ENCODE data around the gene EVI2A. TPM values are rescaled to one million over a fixed set of nuclear protein-coding genes. Genes with fewer than 3 reads are reported as not detected.
A peak's percentile ranks its signal among the peaks of the same experiment; 100 is the strongest.
"Not testable (repeated sequence)": the region's sequence is repeated elsewhere in the genome, so short reads cannot be mapped to it uniquely, and the experiment has no call there.

Gene EVI2A
- total and polyA plus RNA-seq, 5 experiments from 2014 or later, result 44.3 to 119 (median 57.0) TPM

DNA sequence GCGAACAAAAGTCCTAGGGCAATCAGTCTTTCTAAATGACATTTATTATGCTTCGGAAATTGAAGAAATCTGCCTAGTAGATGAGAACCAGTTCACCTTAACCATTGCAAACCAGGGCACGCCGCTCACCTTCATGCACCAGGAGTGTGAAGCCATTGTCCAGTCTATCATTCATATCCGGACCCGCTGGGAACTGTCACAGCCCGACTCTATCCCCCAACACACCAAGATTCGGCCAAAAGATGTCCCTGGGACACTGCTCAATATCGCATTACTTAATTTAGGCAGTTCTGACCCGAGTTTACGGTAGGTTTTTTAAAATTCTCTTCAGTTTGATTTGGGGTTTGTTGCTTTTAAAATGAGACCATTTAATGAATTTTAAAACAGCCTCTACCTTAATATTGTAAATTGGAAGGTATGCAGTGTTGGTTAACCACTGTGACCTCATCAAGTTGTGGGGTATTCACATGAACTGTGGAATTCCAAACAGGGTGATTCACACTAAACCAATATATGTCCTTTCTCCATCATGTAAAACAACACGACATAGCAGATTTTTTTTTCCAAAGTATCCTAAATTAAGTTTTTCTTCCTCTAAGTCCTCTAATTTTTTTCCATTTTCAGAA, 6.2 kb upstream of the EVI2A start:
- Mint-ChIP-seq H3K27ac (peak overlapping the region in 1 of 10 donors; percentile 38), H3K4me1 (peaks cover 4 to 15% (median 8%) of the 10 kb centered on the region in 4 donors), H3K36me3 (peaks cover 6 to 38% (median 13%) of the 10 kb centered on the region in 3 donors), H3K4me3 (no peak overlapping the region), H3K27me3 (no peaks in the 10 kb centered on the region), H3K9me3 (no peaks in the 10 kb centered on the region)
- POLR2A ChIA-PET, result no interaction called here
- DNase-seq (no peak), ATAC-seq (no peak)

DNA sequence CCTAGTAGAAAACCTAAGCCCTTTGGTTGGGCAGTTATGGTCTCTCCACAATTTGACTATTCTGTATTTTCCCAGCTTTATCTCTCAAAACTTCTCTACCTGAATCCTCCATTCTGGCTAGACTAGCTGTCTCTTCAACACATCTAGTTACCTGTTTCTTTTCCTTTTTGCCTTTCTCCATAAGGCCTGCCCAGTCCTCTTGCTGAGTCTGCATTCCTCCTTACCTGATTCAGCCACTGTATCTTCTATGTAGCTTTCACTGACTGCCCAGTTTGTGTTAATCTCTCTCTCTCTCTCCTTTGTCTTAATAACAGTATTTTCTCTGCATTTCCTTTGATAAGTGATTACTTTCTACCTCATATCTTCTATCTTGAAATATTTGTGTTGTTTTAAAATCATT, 2.1 kb upstream of the EVI2A start:
- POLR2A ChIA-PET, result interaction anchor here (0.7 kb wide), 1 partner anchor 9 kb away, joined by 4 read pairs; the partner anchor contains the start of gene EVI2B
- no peak for ATAC-seq
- H3K36me3 Mint-ChIP-seq, result peaks cover 6 to 27% (median 10%) of the 10 kb centered on the region in 3 donors

DNA sequence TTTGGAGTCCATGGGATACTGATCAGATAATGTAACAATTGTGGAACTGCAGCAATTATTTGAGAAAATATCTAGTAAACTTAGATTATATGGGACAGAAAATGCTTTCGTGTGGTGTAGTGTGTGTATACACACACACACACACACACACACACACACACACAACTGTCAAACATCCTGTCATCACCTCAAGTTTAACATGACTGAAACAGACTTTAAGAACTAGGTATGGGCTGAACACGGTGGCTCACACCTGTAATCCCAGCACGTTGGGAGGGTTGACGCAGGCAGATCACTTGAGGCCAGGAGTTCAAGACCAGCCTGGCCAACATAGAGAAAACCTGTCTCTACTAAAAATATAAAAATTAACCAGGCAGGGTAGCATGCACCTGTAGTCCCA, 544 bp upstream of the EVI2A start:
- DNase-seq (peak in 3 of 10 donors; percentile 30 to 65 (median 38)), ATAC-seq (peak; percentile 4 to 44)
- H3K36me3 Mint-ChIP-seq, result peaks cover 4 to 25% (median 6%) of the 10 kb centered on the region in 3 donors
- peaks cover 15 to 35% (median 26%) of the 10 kb centered on the region in 4 donors for H3K4me1 Mint-ChIP-seq
- peak overlapping the region; percentile 82 to 98 (median 95) for H3K27ac Mint-ChIP-seq
- POLR2A ChIA-PET, result interaction anchor here (0.6 to 5.2 kb wide), 5 partner anchors 10 to 1166 kb away, joined by 3 to 90 read pairs (median 5); partner anchors contain the start of gene EVI2B
- H3K27me3 Mint-ChIP-seq, result no peaks in the 10 kb centered on the region
- no peaks in the 10 kb centered on the region for H3K9me3 Mint-ChIP-seq
- H3K4me3 Mint-ChIP-seq, result peak overlapping the region; percentile 76 to 96 (median 89)

More for the DNA sequence above, 2.1 kb upstream of the EVI2A start:
- Mint-ChIP-seq H3K9me3 (no peaks in the 10 kb centered on the region), H3K27ac (peak overlapping the region; percentile 22 to 92 (median 80)), H3K27me3 (no peaks in the 10 kb centered on the region), H3K4me1 (peaks cover 9 to 27% (median 22%) of the 10 kb centered on the region in 4 donors), H3K4me3 (peak overlapping the region in 3 of 10 donors; percentile 12 to 48 (median 30))
- no peak for DNase-seq

DNA sequence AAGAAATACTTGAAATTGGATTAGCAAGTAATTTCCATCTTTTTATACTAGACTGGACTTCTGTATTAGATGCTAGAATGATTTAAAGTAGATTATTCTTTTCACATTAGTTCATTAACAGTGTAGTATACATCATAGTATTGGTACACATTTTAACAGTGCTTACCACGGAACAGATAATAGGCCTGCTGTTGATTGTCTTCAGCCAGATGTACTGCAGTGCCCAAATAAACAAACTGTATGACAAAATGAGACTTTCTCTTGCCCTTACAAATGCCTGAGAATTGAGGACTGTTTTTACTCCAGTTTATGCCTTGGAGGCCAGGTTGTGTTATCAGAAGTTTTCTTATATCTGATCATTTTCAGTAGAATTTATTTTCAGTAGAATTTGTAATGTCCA, 631 bp downstream of the EVI2A start:
- POLR2A ChIA-PET, result interaction anchor here (0.9 to 5.2 kb wide), 2 partner anchors 9 to 168 kb away, joined by 3 to 90 read pairs; partner anchors contain the start of gene EVI2B
- no peaks in the 10 kb centered on the region for H3K27me3 Mint-ChIP-seq
- DNase-seq, result no peak
- H3K9me3 Mint-ChIP-seq, result no peaks in the 10 kb centered on the region
- no peak for ATAC-seq
- H3K4me1 Mint-ChIP-seq, result peaks cover 17 to 46% (median 31%) of the 10 kb centered on the region in 4 donors
- H3K36me3 Mint-ChIP-seq, result peaks cover 4 to 15% (median 6%) of the 10 kb centered on the region in 3 donors
- peak overlapping the region; percentile 82 to 98 (median 95) for H3K27ac Mint-ChIP-seq
- H3K4me3 Mint-ChIP-seq, result peak overlapping the region; percentile 76 to 96 (median 89)

DNA sequence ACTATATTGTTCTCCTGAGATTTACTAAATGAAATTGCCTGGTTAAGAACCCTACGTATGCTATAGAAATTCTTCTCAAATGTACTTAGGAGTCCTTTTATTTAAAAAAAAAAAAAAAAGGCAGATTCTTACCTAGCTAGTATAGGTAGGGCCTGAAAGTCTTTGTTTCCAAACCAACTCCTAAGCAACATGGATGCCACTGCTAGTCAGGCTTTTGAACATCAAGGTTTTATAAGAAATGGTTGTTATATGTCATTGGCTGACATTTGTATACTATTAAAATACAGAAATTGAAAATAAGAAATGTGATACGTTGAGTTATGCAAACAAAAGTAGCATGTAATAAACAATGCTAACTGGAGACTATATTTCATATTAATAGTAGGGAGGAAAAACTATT, 1.2 kb downstream of the EVI2A start:
- Mint-ChIP-seq H3K4me3 (peak overlapping the region; percentile 76 to 96 (median 89)), H3K9me3 (no peaks in the 10 kb centered on the region), H3K27me3 (no peaks in the 10 kb centered on the region), H3K4me1 (peaks cover 17 to 51% (median 35%) of the 10 kb centered on the region in 4 donors), H3K36me3 (peaks cover 4 to 14% (median 6%) of the 10 kb centered on the region in 3 donors), H3K27ac (peak overlapping the region in 9 of 10 donors; percentile 82 to 98 (median 94))
- peak in 2 of 10 donors; percentile 16 to 19 for DNase-seq
- ATAC-seq, result no peak
- POLR2A ChIA-PET, result interaction anchor here (0.7 to 5.2 kb wide), 3 partner anchors 9 to 175 kb away, joined by 3 to 90 read pairs (median 4); partner anchors contain the start of gene EVI2B

DNA sequence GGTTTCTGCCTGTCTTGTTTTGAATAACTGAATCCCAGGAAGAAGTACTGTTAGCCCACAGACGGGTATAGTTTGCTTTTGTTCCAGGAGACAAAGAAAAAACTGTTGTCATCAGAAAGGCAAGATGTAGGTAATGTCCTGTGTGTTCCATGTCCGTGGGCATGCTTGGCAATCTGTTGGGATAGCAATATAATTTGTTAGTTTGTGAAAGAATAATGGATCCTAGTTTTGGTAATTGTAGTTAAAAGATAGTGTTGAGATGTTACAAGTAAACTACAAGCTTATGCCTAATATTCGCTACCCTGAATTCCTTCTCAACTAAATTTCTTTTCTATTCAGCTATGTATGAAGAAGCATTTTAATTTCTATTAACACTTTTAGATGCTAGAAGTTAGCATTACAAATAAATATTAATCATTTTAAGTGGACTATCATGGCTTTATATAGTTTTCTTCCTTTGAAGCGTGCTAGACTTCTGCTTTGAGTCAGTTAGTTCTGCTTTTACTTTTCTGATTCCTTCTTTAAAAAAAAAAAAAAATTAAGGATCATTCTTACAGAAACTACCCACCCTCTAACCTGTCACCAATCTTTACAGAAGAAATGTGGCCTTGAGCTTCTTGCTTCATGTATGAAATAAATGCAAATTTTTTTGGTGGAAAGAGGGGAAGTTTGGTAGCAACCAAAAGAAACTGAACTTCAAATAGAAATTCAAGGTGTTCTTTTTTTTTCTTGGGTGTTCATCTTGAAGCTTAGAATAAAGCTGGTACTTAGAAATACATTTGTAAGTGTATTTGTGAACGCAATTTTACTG, 2.4 kb downstream of the EVI2A start:
- POLR2A ChIA-PET, result interaction anchor here (0.6 to 5.2 kb wide), 5 partner anchors 8 to 1029 kb away, joined by 3 to 90 read pairs (median 6); partner anchors contain the start of gene EVI2B
- peak in 3 of 10 donors; percentile 53 to 63 (median 60) for DNase-seq
- Mint-ChIP-seq H3K9me3 (no peaks in the 10 kb centered on the region), H3K4me1 (peaks cover 20 to 61% (median 42%) of the 10 kb centered on the region in 4 donors), H3K27ac (peak overlapping the region; percentile 88 to 98 (median 96)), H3K27me3 (no peaks in the 10 kb centered on the region), H3K36me3 (peaks cover 4 to 14% (median 6%) of the 10 kb centered on the region in 3 donors), H3K4me3 (peak overlapping the region; percentile 76 to 96 (median 92))
- peak in 1 of 2 donors; percentile 9 for ATAC-seq

DNA sequence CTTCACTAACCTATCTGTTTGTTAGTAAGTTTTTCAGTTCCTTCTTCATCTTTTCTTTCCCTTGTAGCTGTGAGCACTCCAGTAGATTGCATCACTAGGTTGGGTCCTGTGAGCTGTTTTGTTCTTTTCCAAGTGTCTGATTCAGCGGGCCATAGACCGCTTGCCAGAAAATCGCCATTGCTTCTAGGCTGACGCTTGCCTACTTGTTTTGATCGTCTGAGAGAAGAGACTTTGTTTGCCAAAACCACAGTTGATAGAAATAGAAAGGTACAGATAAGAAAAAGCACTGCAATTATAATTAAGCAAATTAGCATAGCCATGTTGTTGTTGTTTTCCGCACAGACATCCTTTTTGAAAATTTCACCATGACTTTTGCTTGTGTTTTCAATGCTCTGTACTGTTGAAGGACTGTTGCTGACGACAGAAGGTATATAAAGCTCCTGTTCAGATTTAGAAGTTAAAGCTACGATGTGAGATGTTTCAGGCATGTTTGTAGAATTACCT, 3.1 kb downstream of the EVI2A start:
- peak; percentile 34 to 59 for ATAC-seq
- Mint-ChIP-seq H3K27me3 (no peaks in the 10 kb centered on the region), H3K4me1 (peaks cover 16 to 56% (median 37%) of the 10 kb centered on the region in 4 donors), H3K27ac (peak overlapping the region; percentile 88 to 98 (median 96)), H3K36me3 (peaks cover 4 to 14% (median 6%) of the 10 kb centered on the region in 3 donors), H3K4me3 (peak overlapping the region; percentile 76 to 96 (median 92)), H3K9me3 (no peaks in the 10 kb centered on the region)
- POLR2A ChIA-PET, result interaction anchor here (1.2 to 5.2 kb wide), 3 partner anchors 7 to 16 kb away, joined by 6 to 90 read pairs (median 10); partner anchors contain the start of gene EVI2B
- peak; percentile 17 to 74 (median 60) for DNase-seq

DNA sequence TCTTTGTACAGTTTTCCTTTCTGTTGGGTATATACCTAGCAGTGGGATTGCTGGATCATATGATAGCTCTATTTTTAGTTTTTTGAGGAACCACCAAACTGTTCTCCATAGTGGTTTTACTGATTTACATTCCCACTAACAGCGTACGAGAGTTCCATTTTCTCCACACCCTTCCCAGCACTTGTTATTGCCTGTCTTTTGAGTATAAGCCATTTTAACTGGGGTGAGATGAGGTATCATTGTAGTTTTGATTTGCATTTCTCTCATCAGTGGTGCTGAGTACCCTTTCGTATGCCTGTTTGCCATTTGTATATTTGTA, 6.7 kb downstream of the EVI2A start:
- POLR2A ChIA-PET, result interaction anchor here (0.8 kb wide), 1 partner anchor 9 kb away, joined by 4 read pairs; no protein-coding TSS in a partner anchor
- H3K36me3 Mint-ChIP-seq, result peaks cover 6 to 14% (median 6%) of the 10 kb centered on the region in 3 donors

DNA sequence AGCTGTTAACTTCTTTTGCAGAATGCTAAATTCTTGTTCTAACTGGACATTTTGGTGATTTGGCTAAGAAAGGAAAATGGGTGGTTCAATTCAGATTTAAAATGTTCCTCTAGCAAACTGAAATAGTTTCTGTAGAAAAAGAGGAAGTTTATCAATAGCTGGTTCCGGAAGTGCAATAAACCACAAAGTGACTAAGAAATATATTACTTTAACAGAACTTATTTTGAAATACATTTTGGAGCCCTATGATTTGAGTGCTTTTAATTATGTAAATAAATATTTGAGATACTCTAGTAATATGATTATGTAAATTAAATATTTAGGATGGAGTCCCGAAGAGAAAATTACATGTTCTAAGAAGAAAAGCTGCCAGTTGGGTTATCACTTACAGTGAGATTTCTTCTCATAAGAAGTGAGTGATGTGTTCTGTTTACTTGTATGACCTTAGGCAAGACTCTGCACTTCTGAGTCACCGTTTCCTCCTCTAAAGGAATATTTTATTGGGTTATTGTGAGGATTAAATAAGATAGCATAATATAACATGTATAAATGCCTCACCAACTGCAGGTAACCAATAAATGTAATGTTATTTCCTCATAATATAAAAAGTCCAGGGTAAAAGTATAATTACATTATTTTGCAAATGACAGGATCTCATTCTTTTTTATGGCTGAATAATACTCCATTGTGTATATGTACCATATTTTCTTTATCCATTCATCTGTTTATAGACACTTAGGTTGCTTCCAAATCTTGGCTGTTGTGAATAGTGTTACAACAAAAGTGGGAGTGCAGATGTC, 7.2 kb downstream of the EVI2A start, which contains the start of gene EVI2B:
EVI2B (minus strand) TSS at position 73 of the 800 bp plus-strand sequence. CDS start 8,445 bp downstream, outside the sequence.
- H3K27ac Mint-ChIP-seq, result peak within 1 kb of the TSS; percentile 84 to 98 (median 94)
- ATAC-seq (peak; percentile 19 to 35), DNase-seq (peak in 3 of 10 donors; percentile 62 to 70 (median 63))
- POLR2A ChIA-PET, result interaction anchor here (0.5 to 5.0 kb wide), 7 partner anchors 6 to 1696 kb away, joined by 3 to 90 read pairs (median 4); partner anchors contain the start of gene EVI2A
- H3K9me3 Mint-ChIP-seq, result no peaks in the 10 kb centered on the region
- peak within 1 kb of the TSS; percentile 79 to 98 (median 94) for H3K4me3 Mint-ChIP-seq
- H3K36me3 Mint-ChIP-seq, result peaks cover 6 to 14% (median 6%) of the 10 kb centered on the region in 3 donors
- H3K27me3 Mint-ChIP-seq, result no peaks in the 10 kb centered on the region
- peaks cover 19 to 58% (median 37%) of the 10 kb centered on the region in 4 donors for H3K4me1 Mint-ChIP-seq

More for the DNA sequence above, 6.7 kb downstream of the EVI2A start:
- no peaks in the 10 kb centered on the region for H3K9me3 Mint-ChIP-seq
- ATAC-seq (no peak), DNase-seq (no peak)
- peak overlapping the region; percentile 51 to 98 (median 88) for H3K27ac Mint-ChIP-seq
- H3K4me3 Mint-ChIP-seq, result peak overlapping the region in 9 of 10 donors; percentile 70 to 98 (median 91)
- peaks cover 19 to 56% (median 34%) of the 10 kb centered on the region in 4 donors for H3K4me1 Mint-ChIP-seq
- no peaks in the 10 kb centered on the region for H3K27me3 Mint-ChIP-seq

DNA sequence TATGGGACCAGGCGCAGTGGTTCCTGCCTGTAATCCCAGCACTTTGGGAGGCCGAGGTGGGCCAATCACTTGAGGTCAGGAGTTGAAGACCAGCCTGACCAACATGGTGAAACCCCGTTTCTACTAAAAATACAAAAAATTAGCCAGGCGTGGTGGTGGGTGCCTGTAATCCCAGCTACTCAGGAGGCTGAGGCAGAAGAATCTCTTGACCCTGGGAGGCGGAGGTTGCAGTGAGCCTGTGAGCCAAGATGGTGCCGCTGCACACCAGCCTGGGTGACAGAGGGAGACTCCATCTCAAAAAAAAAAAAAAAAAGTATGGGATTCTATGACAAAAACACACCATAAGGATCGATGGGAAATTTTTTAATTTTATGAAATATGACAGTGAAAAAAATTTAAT, 9.2 kb downstream of the EVI2A start:
- POLR2A ChIA-PET, result interaction anchor here (0.9 to 5.0 kb wide), 3 partner anchors 8 to 176 kb away, joined by 3 to 90 read pairs (median 16); partner anchors contain the start of gene EVI2A
- DNase-seq, result peak in 5 of 10 donors; percentile 13 to 38 (median 24)
- H3K27ac Mint-ChIP-seq, result peak overlapping the region; percentile 94 to 99 (median 98)
- H3K36me3 Mint-ChIP-seq, H3K27me3 Mint-ChIP-seq, H3K9me3 Mint-ChIP-seq, ATAC-seq: not testable (repeated sequence)
- H3K4me1 Mint-ChIP-seq, result peaks cover 14 to 67% (median 47%) of the 10 kb centered on the region in 4 donors
- peak overlapping the region; percentile 79 to 98 (median 94) for H3K4me3 Mint-ChIP-seq

DNA sequence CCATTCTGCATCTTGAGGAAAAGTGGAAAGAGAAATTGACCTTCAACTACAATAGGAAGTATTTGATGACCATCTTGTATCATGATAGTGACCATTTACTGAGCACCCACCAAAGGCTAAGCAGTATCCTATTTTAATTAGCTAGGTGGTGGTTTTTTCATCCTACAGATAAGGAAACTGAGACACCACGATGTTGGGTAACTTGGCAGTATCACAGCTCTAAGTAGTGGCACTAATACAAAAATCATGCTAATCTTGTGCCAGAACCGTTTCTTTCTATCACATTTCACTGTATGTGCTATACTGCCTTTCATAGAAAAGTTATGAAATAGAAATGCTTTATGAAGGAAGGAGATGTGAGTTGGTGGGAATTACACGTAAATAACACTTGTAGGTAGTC, 9.9 kb downstream of the EVI2A start:
- Mint-ChIP-seq H3K4me3 (peak overlapping the region; percentile 79 to 98 (median 94)), H3K27ac (peak overlapping the region; percentile 94 to 99 (median 98)), H3K36me3 (peaks cover 0 to 6% (median 2%) of the 10 kb centered on the region in 3 donors), H3K9me3 (no peaks in the 10 kb centered on the region), H3K4me1 (peaks cover 12 to 67% (median 52%) of the 10 kb centered on the region in 4 donors), H3K27me3 (no peaks in the 10 kb centered on the region)
- DNase-seq, result peak in 1 of 10 donors; percentile 10
- no peak for ATAC-seq
- POLR2A ChIA-PET, result interaction anchor here (0.7 to 5.0 kb wide), 5 partner anchors 9 to 1019 kb away, joined by 3 to 90 read pairs (median 4); partner anchors contain the start of gene EVI2A

Measured in naive thymus-derived CD8-positive, alpha-beta T cell (primary cell).